GM21786 (cell line): ENCODE measurements around the gene F2.

Experiments used
- ATAC-seq: cut with Tn5 transposase; IDR thresholded peaks from one replicate; pipeline ENCODE4 v1.9.1; 2021; ENCODE audit not compliant: unreplicated experiment

F2 gene

DNA sequence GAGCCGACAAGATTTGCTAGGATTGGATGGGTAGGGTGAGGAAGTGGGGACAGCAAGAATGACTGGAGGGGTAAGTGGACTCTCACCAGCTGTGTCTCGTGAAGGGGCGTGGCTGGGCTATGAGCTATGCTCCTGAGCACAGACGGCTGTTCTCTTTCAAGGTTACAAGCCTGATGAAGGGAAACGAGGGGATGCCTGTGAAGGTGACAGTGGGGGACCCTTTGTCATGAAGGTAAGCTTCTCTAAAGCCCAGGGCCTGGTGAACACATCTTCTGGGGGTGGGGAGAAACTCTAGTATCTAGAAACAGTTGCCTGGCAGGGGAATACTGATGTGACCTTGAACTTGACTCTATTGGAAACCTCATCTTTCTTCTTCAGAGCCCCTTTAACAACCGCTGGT, 19.9 kb downstream of the F2 start:
- no peak for ATAC-seq

GRCh38 chr11:46741600-46742484, 22.8 kb downstream of the F2 start:
- ATAC-seq, result no peak

DNA sequence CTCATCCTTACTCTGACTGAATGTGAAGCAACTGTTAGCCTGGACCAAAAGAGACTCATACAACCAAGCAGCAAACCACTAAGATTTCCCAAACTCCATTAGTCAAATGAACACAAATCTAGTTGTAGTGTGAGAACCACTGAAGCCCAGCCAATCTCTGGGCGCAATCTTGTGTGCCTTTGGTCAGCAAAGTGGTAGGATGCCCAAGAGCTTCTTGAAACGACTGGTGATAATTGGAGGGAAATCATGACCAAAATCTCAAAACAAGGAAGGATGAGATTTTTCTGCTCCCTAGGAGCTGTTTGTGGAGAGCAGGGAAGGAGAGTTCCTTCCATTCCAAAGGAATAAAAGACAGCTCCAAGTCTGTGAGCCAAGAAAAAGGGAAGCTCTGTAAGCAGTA, 24.0 kb downstream of the F2 start:
- ATAC-seq, result no peak

DNA sequence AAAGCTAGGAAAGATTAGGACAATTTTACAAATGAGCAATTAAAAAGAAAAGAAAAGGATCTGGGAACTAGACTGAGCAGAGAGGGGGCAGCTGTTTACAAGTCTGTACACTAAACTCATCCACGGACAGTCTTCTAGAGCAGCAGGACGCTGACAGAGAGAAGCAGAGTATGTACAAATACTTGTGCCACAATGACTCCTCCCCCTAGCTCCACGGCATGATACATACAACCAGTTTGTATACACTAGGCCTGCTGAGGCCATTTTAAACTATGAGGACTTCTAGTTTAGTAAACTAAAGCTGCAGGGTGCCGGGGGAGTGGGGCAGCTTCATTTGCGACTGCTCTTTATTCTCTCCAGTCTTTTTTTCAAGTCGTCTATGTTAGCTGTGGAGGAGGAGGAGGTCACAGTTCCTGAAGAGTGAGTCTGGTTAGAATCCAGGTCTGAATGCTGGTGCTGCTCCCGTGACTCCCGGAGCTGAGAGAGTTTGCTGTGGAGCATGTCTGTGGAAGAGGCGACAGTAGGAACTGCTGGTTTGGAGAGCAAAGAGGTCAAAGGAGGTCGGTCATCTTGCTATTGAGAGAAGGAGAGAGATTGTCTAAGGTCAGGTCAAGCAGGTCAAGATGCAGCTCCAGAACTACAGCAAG, 24.8 kb downstream of the F2 start:
- ATAC-seq, result no peak

- no peak for ATAC-seq
These were observed 26.3 kb downstream of the F2 start for GRCh38 chr11:46745328-46745727.

DNA sequence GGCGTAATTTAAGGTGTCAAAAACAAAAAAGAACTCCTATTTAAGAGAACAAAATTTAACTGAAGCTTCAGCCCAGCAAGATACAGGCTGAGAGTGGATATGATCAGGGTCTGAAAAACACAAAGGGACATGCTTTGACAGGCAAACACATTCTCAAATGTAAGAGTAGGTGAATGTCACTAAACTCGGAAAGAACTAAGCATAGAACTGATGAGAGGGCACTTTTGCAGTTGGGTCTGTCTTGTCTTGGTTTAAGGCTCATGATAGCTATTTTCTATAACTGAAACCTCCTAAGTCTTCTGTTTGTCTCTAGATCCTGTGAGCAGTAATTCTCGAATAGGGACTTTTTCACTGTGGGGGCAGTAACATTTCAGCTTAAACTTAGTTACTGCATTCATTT, 27.0 kb downstream of the F2 start:
- ATAC-seq, result no peak

- ATAC-seq, result no peak
These were observed 28.1 kb downstream of the F2 start for GRCh38 chr11:46747150-46747549.

DNA sequence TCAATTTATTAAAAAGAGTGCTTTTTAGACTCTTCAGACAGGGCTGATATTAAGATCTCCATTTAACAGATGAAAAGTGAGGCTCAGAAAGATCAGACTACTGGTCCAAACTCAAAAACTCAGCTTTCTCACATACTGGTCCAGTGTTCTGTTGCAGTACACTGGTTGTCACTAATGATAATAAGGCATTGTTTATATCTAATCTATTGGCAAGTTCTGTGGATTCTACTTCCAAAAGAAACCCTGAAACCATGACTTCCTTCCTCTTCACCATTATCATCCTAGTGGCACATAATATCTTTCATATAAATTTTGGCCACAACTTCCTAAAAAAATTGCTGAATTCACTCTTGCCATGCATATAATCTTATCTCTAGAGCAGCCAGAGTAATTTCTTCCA, 36.9 kb downstream of the F2 start:
- no peak for ATAC-seq

GRCh38 chr11:46759196-46759595, 40.2 kb downstream of the F2 start:
- no peak for ATAC-seq

DNA sequence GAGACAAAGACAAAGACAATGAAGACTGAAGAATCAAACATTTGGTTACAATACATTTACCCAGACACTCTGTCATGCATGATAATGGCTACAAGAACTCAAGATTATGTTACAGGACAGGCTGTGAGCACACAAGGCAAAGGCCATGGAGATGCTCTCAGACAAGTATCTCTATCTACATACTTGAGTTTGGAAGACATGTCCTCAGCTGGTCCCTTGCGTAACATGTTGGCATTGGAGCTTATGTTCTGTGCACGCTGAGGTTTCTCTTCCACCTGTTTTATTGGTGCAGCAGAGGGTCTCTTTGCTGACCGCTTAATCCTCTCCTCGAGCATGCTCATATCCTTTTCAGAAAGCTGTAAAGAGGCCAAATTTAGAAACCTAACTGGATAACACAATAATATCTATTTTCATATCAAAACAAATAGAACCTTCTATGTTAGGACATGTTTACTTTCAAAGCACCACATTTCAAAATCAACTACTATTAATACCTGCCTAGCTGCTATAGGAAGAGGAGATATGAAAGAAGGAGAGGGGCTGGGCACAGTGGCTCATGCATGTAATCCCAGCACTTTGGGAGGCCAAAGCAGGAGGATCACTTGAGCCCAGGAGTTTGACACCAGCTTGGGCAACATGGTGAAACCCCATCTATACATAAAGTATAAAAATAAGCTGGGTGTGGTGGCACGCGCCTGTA, 41.6 kb downstream of the F2 start:
- no peak for ATAC-seq

- ATAC-seq, result no peak
These were observed 42.8 kb downstream of the F2 start for GRCh38 chr11:46761807-46762206.

DNA sequence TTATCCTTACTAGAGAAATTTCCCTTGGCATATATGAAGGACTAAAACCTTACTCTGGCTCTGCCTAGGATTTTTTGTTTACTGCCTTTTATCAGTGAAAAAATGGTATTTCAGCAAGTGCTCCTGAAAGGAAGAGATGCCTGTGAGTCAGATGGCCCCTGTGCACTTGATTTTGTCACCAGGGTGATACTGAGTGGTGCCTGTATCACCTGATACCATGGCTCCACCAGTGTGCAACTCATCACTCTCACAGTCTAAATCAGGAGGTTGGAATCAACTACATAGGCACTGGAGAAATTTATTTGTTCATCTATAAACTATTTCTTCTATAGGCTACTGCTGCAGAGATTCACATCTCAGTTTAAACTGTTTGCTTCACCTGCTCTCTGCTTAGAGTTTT, 43.2 kb downstream of the F2 start:
- no peak for ATAC-seq

GRCh38 chr11:46766656-46767055, 47.6 kb downstream of the F2 start:
- ATAC-seq, result no peak

GRCh38 chr11:46769636-46770221, 50.7 kb downstream of the F2 start:
- no peak for ATAC-seq

GRCh38 chr11:46776878-46777277, 57.9 kb downstream of the F2 start:
- no peak for ATAC-seq

DNA sequence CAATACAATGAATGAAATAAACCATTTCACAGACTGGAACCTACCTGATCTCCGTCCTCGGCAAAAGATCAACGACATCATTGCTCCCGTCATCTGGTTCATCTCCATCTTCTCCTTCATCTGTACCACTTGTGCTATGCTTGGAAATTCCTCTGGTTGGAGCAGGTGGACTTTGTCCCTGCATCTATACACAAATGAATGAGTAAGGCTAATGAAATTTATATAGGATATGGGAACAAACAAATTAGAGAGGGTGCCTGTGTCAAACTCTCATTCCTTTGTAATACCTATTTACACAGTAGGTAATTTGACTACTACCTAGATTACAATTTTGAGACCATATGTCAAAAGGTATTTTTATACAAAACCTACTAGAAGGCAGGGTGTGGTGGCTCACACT, 59.4 kb downstream of the F2 start:
- no peak for ATAC-seq
